Liver (tissue), 9 donors: Measurements from ENCODE around the gene RCSD1. TPM values are rescaled to one million over a fixed set of nuclear protein-coding genes. Genes with fewer than 3 reads are reported as not detected.
A peak's percentile ranks its signal among the peaks of the same experiment; 100 is the strongest.

Experiments
- DNase-seq: peaks from one replicate; pipeline ENCODE4 v3.0.0-alpha.2; 2017; ENCODE audit warnings: low spot score
- H3K27ac ChIP-seq, 2 donors: one replicate each; pipeline ENCODE4 v1.7.0; 2013; ENCODE audit warnings: inconsistent platforms in 2 of 2, low read length in 2 of 2, control low read depth in 1 of 2, low read depth in 1 of 2, mild to moderate bottlenecking in 1 of 2
- H3K27me3 ChIP-seq, 4 donors: one replicate each; pipeline versions ENCODE4 v1.6.1 to v1.7.0; 2013; ENCODE audit warnings: low read length in 3 of 4, inconsistent platforms in 1 of 4, mild to moderate bottlenecking in 1 of 4, moderate library complexity in 1 of 4; ENCODE audit not compliant: control insufficient read depth in 4 of 4, insufficient read depth in 4 of 4
- H3K36me3 ChIP-seq, 4 donors: one replicate each; pipeline versions ENCODE4 v1.6.1 to v1.7.0; 2013; ENCODE audit warnings: low read length in 3 of 4, mild to moderate bottlenecking in 3 of 4, low read depth in 1 of 4, moderate library complexity in 1 of 4; ENCODE audit not compliant: control insufficient read depth in 4 of 4, insufficient read depth in 3 of 4
- H3K4me1 ChIP-seq, 4 donors: one replicate each; pipeline versions ENCODE4 v1.6.1 to v1.7.0; 2013; ENCODE audit warnings: low read length in 3 of 4, mild to moderate bottlenecking in 3 of 4, moderate library complexity in 1 of 4; ENCODE audit not compliant: control insufficient read depth in 4 of 4, insufficient read depth in 4 of 4
- H3K4me3 ChIP-seq, 3 donors: one replicate each; pipeline versions ENCODE4 v1.6.1 to v1.7.0; 2013; ENCODE audit warnings: low read length in 3 of 3, control low read depth in 1 of 3, low read depth in 1 of 3, mild to moderate bottlenecking in 1 of 3
- H3K9ac ChIP-seq, 2 donors: one replicate each; pipeline ENCODE4 v1.7.0; 2013; ENCODE audit warnings: low read length in 2 of 2, mild to moderate bottlenecking in 2 of 2, moderate library complexity in 2 of 2, control low read depth in 1 of 2, low read depth in 1 of 2
- H3K9me3 ChIP-seq, 4 donors: one replicate each; pipeline versions ENCODE4 v1.6.1 to v1.7.0; 2013; ENCODE audit warnings: low read length in 3 of 4; ENCODE audit not compliant: control insufficient read depth in 4 of 4
- ATF3 ChIP-seq: IDR thresholded peaks from 2 replicates; pipeline ENCODE4 v1.6.1; 2016; ENCODE audit warnings: antibody characterized with exemption
- CTCF ChIP-seq: fragments of 150-350 bp; IDR thresholded peaks from 2 replicates; pipeline ENCODE4 v1.5.1; 2017; ENCODE audit warnings: improper control_type of control experiment, low read depth, low read length; ENCODE audit not compliant: missing input control
- FOXA2 ChIP-seq: IDR thresholded peaks from 2 replicates; pipeline ENCODE4 v1.6.1; 2016; ENCODE audit warnings: antibody characterized with exemption
- HNF4A ChIP-seq, 2 donors: conservative IDR thresholded peaks; 2 replicates each; pipeline ENCODE4 v1.6.1; 2016; ENCODE audit warnings: antibody characterized with exemption in 2 of 2, mild to moderate bottlenecking in 2 of 2
- HNF4G ChIP-seq: IDR thresholded peaks from 2 replicates; pipeline ENCODE4 v1.6.1; 2016; ENCODE audit warnings: antibody characterized with exemption
- MAX ChIP-seq: IDR thresholded peaks from 2 replicates; pipeline ENCODE4 v1.6.1; 2016; ENCODE audit warnings: antibody characterized with exemption
- RAD21 ChIP-seq, 2 donors: IDR thresholded peaks; 2 replicates each; pipeline ENCODE4 v1.6.1; 2016; ENCODE audit warnings: antibody characterized with exemption in 2 of 2, mild to moderate bottlenecking in 2 of 2
- REST ChIP-seq: IDR thresholded peaks from 2 replicates; pipeline ENCODE4 v1.6.1; 2016; ENCODE audit warnings: antibody characterized with exemption, mild to moderate bottlenecking
- SP1 ChIP-seq: IDR thresholded peaks from 2 replicates; pipeline ENCODE4 v1.6.1; 2018; ENCODE audit warnings: antibody characterized with exemption, mild to moderate bottlenecking
- TAF1 ChIP-seq: conservative IDR thresholded peaks from 2 replicates; pipeline ENCODE4 v1.6.1; 2016; ENCODE audit warnings: antibody characterized with exemption, mild to moderate bottlenecking
- YY1 ChIP-seq: IDR thresholded peaks from 2 replicates; pipeline ENCODE4 v1.6.1; 2016; ENCODE audit warnings: antibody characterized with exemption, mild to moderate bottlenecking
- WGBS: extraction: QIAGEN DNeasy Blood & Tissue Kit; methylation state at CpG from one replicate; pipeline ENCODE4 v1.1.7; 2013; 5-methylcytosine and 5-hydroxymethylcytosine counted together
- polyA plus RNA-seq, 2 donors: library from polyadenylated mRNA; stranded (reverse) in 1 of 2; unstranded in 1 of 2; fragments of 200-250 nt in 1 of 2; fragments of >200 nt in 1 of 2; fragmentation: Nextera tagmentation in 1 of 2; extraction: Ambion mirVana in 1 of 2; gene quantifications; one replicate each; pipeline versions ENCODE4 v1.2.1 to v1.2.3, GENCODE V29; 2013 to 2015
- total RNA-seq, 2 donors: library from RNA; depleted of rRNA; stranded (reverse); fragments of >200 nt; gene quantifications; one replicate each; pipeline ENCODE4 v1.2.3, GENCODE V29; 2014
- donor health status: healthy.
- donor health status: healthy.
- donor health status: healthy.
- donor health status: healthy.
- donor health status: healthy.

Gene RCSD1
- total and polyA plus RNA-seq, 4 donors, result 3.1 to 15.0 (median 6.0) TPM

GRCh38 chr1:167720965-167721616 lies 91.1 kb downstream of the RCSD1 start:
- peak overlapping the region; percentile 75 to 86 for H3K9ac ChIP-seq
- H3K4me3 ChIP-seq, result peak overlapping the region; percentile 75 to 90 (median 79)
- peak overlapping the region; percentile 70 to 78 for H3K27ac ChIP-seq
- no peaks in the 10 kb centered on the region for H3K36me3 ChIP-seq
- no peaks in the 10 kb centered on the region for H3K27me3 ChIP-seq
- no peak for DNase-seq
- WGBS, result 8% methylated on average over 13 of the region's 13 CpGs
- no peaks in the 10 kb centered on the region for H3K9me3 ChIP-seq
- TF ChIP-seq YY1 (peak; percentile 92), FOXA2 (no peak), TAF1 (no peak), HNF4G (no peak), REST (no peak), CTCF (peak; percentile 26), HNF4A (conservative IDR thresholded peaks at IDR 0.05) (no peak), SP1 (no peak), RAD21 (IDR thresholded peaks at IDR 0.05) (peak; percentile 63 to 72), MAX (no peak), ATF3 (no peak)
- H3K4me1 ChIP-seq, result peaks cover 2 to 18% (median 9%) of the 10 kb centered on the region in 4 donors

- WGBS, result under 1% methylated on average over 52 of the region's 52 CpGs
- H3K9ac ChIP-seq, result peak within 1 kb of the TSS; percentile 75 to 86
- DNase-seq, result peak; percentile 99
- H3K9me3 ChIP-seq, result no peaks in the 10 kb centered on the region
- peak within 1 kb of the TSS; percentile 78 to 80 for H3K27ac ChIP-seq
- peak within 1 kb of the TSS; percentile 75 to 90 (median 79) for H3K4me3 ChIP-seq
- peaks cover 2 to 18% (median 9%) of the 10 kb centered on the region in 4 donors for H3K4me1 ChIP-seq
- H3K27me3 ChIP-seq, result no peaks in the 10 kb centered on the region
- H3K36me3 ChIP-seq, result no peaks in the 10 kb centered on the region
- TF ChIP-seq ATF3 (no peak), TAF1 (no peak), SP1 (peak; percentile 83), REST (peak; percentile 37)
Measured at GRCh38 chr1:167721617-167722151, 91.7 kb downstream of the RCSD1 start, which contains the start of gene MPZL1. MPZL1 (plus strand) TSS chr1:167721982; CDS start chr1:167722152, 170 bp downstream.
